Type B pancreatic cell (in vitro differentiated cells): ENCODE data around the gene PEF1. TPM values are rescaled to one million over a fixed set of nuclear protein-coding genes. Genes with fewer than 3 reads are reported as not detected.
A peak's percentile ranks its signal among the peaks of the same experiment; 100 is the strongest.

Experiments
- DNase-seq: peaks from one replicate; pipeline ENCODE4 v3.0.0; 2021; ENCODE audit warnings: mixed read lengths; ENCODE audit not compliant: unreplicated experiment; ENCODE audit errors: extremely low spot score
- H3K27ac Mint-ChIP-seq: 2 replicates; pipeline ENCODE4 v1.8.0; 2021; ENCODE audit warnings: mild to moderate bottlenecking, mixed read lengths
- H3K27me3 Mint-ChIP-seq: 2 replicates; pipeline ENCODE4 v1.8.0; 2021; ENCODE audit warnings: mixed read lengths
- H3K36me3 Mint-ChIP-seq: 2 replicates; pipeline ENCODE4 v1.8.0; 2021; ENCODE audit warnings: mixed read lengths
- H3K4me1 Mint-ChIP-seq: one replicate; pipeline ENCODE4 v1.8.0; 2021; ENCODE audit warnings: mixed read lengths; ENCODE audit not compliant: unreplicated experiment
- H3K4me3 Mint-ChIP-seq: 2 replicates; pipeline ENCODE4 v1.8.0; 2021; ENCODE audit warnings: mild to moderate bottlenecking, mixed read lengths
- H3K9me3 Mint-ChIP-seq: 2 replicates; pipeline ENCODE4 v1.8.0; 2021; ENCODE audit warnings: mixed read lengths
- total RNA-seq: library from RNA; stranded (reverse); gene quantifications from 2 replicates; pipeline ENCODE4 v1.2.1, GENCODE V29; 2021; ENCODE audit warnings: low replicate concordance
- TF ChIP-seq, protein P1 (sequence below): fragments of 200-600 bp; sonication (generic); conservative IDR thresholded peaks from 2 replicates; pipeline ENCODE4 v1.5.0; 2021; ENCODE audit warnings: antibody characterized with exemption, mild to moderate bottlenecking

Gene PEF1
- total RNA-seq, 1 donor from 2014 or later: 45.2 TPM

DNA sequence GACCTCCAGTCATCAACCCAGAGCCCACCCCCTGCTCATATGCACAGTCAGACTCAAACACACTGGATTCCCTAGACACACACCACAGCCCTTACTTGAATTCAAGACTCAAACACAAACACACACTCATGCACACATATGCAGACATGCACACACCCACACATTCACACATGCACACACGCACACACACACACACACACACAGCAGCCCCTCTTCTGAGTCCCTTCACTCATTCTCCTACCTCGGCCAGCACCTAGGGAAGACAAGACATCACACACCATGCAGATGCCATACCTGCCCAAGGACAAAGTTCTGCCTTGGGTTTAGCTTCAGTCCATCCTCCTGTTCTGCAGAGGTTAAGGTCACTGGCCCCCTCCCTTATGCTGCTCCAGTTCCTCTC, 28.7 kb downstream of the PEF1 start:
- H3K27ac Mint-ChIP-seq: no peak overlapping the region
- H3K27me3 Mint-ChIP-seq: peaks cover 40% of the 10 kb centered on the region
- peak overlapping the region; percentile 21 for H3K4me3 Mint-ChIP-seq
- DNase-seq: no peak
- H3K9me3 Mint-ChIP-seq: no peaks in the 10 kb centered on the region
- H3K4me1 Mint-ChIP-seq: peaks cover 11% of the 10 kb centered on the region
- no peaks in the 10 kb centered on the region for H3K36me3 Mint-ChIP-seq
- TF ChIP-seq, protein P1, sequence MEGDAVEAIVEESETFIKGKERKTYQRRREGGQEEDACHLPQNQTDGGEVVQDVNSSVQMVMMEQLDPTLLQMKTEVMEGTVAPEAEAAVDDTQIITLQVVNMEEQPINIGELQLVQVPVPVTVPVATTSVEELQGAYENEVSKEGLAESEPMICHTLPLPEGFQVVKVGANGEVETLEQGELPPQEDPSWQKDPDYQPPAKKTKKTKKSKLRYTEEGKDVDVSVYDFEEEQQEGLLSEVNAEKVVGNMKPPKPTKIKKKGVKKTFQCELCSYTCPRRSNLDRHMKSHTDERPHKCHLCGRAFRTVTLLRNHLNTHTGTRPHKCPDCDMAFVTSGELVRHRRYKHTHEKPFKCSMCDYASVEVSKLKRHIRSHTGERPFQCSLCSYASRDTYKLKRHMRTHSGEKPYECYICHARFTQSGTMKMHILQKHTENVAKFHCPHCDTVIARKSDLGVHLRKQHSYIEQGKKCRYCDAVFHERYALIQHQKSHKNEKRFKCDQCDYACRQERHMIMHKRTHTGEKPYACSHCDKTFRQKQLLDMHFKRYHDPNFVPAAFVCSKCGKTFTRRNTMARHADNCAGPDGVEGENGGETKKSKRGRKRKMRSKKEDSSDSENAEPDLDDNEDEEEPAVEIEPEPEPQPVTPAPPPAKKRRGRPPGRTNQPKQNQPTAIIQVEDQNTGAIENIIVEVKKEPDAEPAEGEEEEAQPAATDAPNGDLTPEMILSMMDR: no peak

DNA sequence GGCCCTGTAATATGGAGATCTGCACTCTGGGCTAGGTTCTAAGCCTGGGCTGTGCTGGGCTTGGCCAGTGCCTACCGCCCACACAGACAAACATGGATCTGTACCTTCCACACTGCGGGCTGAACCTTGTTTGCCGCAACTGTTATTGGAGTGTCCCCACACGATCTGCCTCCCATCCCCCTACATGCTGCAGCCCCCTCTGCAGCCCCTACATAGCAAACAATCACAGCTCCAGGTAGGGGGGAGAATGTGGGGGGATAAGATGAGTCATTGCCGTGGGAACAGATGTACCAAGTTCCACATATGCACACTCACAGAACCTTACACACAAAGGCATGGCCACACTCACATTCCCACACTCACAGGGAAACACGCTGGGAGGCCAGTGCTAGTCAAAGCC, 29.3 kb downstream of the PEF1 start:
- Mint-ChIP-seq H3K4me3 (peak overlapping the region; percentile 21), H3K27me3 (peaks cover 40% of the 10 kb centered on the region), H3K36me3 (no peaks in the 10 kb centered on the region), H3K9me3 (no peaks in the 10 kb centered on the region), H3K27ac (no peak overlapping the region), H3K4me1 (peaks cover 11% of the 10 kb centered on the region)
- TF ChIP-seq, protein P1: no peak
- no peak for DNase-seq

DNA sequence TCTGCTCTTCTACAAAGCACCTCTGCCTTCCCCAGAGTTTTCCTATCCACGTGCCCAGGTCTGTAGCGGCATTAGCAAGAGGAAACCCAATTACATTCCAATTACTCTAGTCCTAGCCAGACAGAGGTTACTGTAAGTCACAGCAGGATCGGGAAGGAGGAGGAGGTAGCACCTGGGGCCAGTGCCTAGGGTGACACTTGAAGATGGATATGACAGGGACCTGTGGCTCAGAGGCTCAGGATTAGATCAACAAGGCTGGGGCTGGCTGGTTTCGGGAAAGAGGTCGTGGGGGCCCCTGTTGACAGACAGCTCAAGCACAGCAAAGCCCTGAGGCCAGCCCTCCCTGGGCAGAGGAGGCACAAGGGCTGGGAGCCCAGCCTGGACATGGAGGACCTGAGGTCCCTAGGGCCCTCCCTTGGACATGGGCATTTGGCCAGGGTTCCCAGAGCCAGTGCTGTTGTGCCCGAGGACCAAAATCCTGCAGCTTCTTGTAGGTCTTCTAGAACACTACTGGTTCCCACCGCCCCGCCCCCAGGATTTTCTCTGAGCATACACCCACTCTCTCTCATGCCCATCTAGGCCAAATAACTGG, 30.2 kb downstream of the PEF1 start:
- H3K4me3 Mint-ChIP-seq: peak overlapping the region; percentile 20
- no peaks in the 10 kb centered on the region for H3K36me3 Mint-ChIP-seq
- DNase-seq: no peak
- H3K4me1 Mint-ChIP-seq: peaks cover 11% of the 10 kb centered on the region
- peaks cover 36% of the 10 kb centered on the region for H3K27me3 Mint-ChIP-seq
- TF ChIP-seq, protein P1: no peak
- H3K27ac Mint-ChIP-seq: no peak overlapping the region
- no peaks in the 10 kb centered on the region for H3K9me3 Mint-ChIP-seq

DNA sequence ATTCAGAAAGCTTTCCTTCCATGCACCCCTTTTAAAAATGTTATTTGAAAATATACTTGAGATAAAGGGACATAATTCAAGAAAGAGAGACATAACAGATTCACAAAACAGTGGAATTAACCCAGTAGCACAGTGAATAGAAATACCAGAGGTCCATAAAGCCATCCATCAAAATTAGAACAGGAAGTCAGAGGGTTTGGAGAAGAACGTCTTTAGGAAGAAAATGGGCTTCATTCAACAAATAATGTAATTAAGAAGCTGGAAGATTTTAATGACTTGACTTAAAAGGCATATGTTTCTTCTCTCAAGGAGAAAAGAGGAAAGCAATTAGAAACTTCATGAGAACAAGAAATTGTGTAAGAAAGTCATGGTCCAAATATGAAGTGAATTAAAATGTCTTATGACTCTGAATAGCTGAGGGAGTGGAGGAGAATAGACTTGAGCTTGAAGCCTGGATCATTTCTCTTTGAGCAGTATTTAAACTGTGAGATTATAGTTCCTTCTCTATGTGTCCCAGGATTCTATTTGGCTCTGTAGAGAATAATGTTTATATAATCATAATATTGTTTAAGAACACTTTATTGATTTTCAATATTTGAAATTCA, 35.1 kb downstream of the PEF1 start:
- TF ChIP-seq, protein P1: no peak
- no peak overlapping the region for H3K27ac Mint-ChIP-seq
- no peak for DNase-seq

DNA sequence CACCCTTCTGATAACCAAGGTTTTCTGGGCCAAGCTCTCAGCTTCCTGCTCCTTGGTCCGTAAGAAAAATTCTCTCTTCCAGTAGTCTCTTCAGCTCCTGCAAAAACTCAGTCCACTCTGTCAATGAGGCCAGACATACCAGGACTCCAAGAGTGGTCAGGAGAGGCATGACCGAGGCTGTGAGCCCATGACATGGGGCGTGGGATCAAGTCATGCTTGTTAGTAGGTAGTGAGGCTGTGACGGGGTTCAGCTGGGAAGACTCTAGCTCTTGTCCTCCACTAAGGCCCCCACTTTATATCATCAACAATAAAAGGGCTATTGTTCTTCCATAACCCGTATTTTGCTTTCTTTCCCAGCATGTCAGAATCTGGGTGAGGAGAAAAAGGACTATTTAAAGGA, 37.3 kb downstream of the PEF1 start:
- TF ChIP-seq, protein P1: no peak

More for the DNA sequence above, 35.1 kb downstream of the PEF1 start:
- peaks cover 4% of the 10 kb centered on the region for H3K4me1 Mint-ChIP-seq
- H3K36me3 Mint-ChIP-seq: no peaks in the 10 kb centered on the region
- no peak overlapping the region for H3K4me3 Mint-ChIP-seq
- peaks cover 7% of the 10 kb centered on the region for H3K27me3 Mint-ChIP-seq
- H3K9me3 Mint-ChIP-seq: no peaks in the 10 kb centered on the region

More for the DNA sequence above, 37.3 kb downstream of the PEF1 start:
- Mint-ChIP-seq H3K4me1 (no peaks in the 10 kb centered on the region), H3K4me3 (no peak overlapping the region), H3K27me3 (peaks cover 7% of the 10 kb centered on the region), H3K27ac (no peak overlapping the region), H3K36me3 (no peaks in the 10 kb centered on the region), H3K9me3 (no peaks in the 10 kb centered on the region)
- DNase-seq: peak; percentile 43
